ENCODE measurements around the gene FKBP2.
"Not testable (repeated sequence)": the region's sequence is repeated elsewhere in the genome, so short reads cannot be mapped to it uniquely, and the experiment has no call there.

Gene FKBP2

GRCh38 chr11:64234647-64235379 is 6.1 kb upstream of the FKBP2 start:
- DNase-seq: no peak

- DNase-seq: no peak
Measured at GRCh38 chr11:64235437-64236161, 5.3 kb upstream of the FKBP2 start.

GRCh38 chr11:64237484-64237951 is 3.4 kb upstream of the FKBP2 start:
- DNase-seq: no peak

- DNase-seq: no peak
Measured at GRCh38 chr11:64238076-64238475, 2.8 kb upstream of the FKBP2 start.

- no peak for DNase-seq
Measured at GRCh38 chr11:64238999-64239398, 1.9 kb upstream of the FKBP2 start.

- no peak for DNase-seq
Measured at GRCh38 chr11:64239662-64240434, 1.0 kb upstream of the FKBP2 start.

- peak; percentile 100 for DNase-seq
Measured at GRCh38 chr11:64241241-64241490, 271 bp downstream of the FKBP2 start.

GRCh38 chr11:64241491-64242374 is 838 bp downstream of the FKBP2 start:
- DNase-seq: no peak

- DNase-seq: no peak
Measured at GRCh38 chr11:64243236-64243854, 2.5 kb downstream of the FKBP2 start.

- no peak for DNase-seq
Measured at GRCh38 chr11:64244107-64244506, 3.2 kb downstream of the FKBP2 start.

GRCh38 chr11:64244966-64245365 is 4.1 kb downstream of the FKBP2 start:
- no peak for DNase-seq

- no peak for DNase-seq
Measured at GRCh38 chr11:64245401-64245796, 4.5 kb downstream of the FKBP2 start.

GRCh38 chr11:64245797-64246620 is 5.1 kb downstream of the FKBP2 start:
- no peak for DNase-seq

GRCh38 chr11:64246621-64246870 is 5.7 kb downstream of the FKBP2 start:
- not testable (repeated sequence) for DNase-seq

- peak; percentile 69 for DNase-seq
Measured at GRCh38 chr11:64246871-64247728, 6.2 kb downstream of the FKBP2 start, which contains the start of gene PPP1R14B. Gene PPP1R14B (minus strand): TSS chr11:64246943. CDS start chr11:64246673, 270 bp downstream.

- DNase-seq: no peak
Measured at GRCh38 chr11:64247729-64248531, 7.0 kb downstream of the FKBP2 start.

- no peak for DNase-seq
Measured at GRCh38 chr11:64248578-64248977, 7.7 kb downstream of the FKBP2 start.

GRCh38 chr11:64249038-64249437 is 8.1 kb downstream of the FKBP2 start:
- no peak for DNase-seq

- no peak for DNase-seq
Measured at GRCh38 chr11:64249563-64250414, 8.9 kb downstream of the FKBP2 start.
